ENCODE measurements around the gene RPL37. TPM values are rescaled to one million over a fixed set of nuclear protein-coding genes. Genes with fewer than 3 reads are reported as not detected.
"Not testable (repeated sequence)": the region's sequence is repeated elsewhere in the genome, so short reads cannot be mapped to it uniquely, and the experiment has no call there.

The RPL37 gene
- total and polyA plus RNA-seq, 2 donors (not counting 1 experiment from before 2014, with no cell fraction given): 881 to 2,414 TPM

- H3K4me1 ChIP-seq (ENCODE audit: control insufficient read depth, extremely low read depth, insufficient read depth, low read length): peaks cover 4% of the 10 kb centered on the region
- H4K20me1 ChIP-seq (ENCODE audit: control insufficient read depth, extremely low read depth, insufficient read depth, low read length): no peaks in the 10 kb centered on the region
- no peaks in the 10 kb centered on the region for H3K36me3 ChIP-seq (ENCODE audit: control insufficient read depth, insufficient read depth, low read length)
- peak; percentile 82 to 86 for DNase-seq (ENCODE audit: low read depth in 2 of 2)
- H3K4me2 ChIP-seq (ENCODE audit: extremely low read depth, insufficient read depth, low read length): peak within 1 kb of the TSS; percentile 93
- peak within 1 kb of the TSS; percentile 93 to 98 (median 96) for H3K4me3 ChIP-seq (replicated peaks in 1 of 4; ENCODE audit: control extremely low read depth in 1 of 4, insufficient read depth in 1 of 4, low read depth in 3 of 4, low read length in 4 of 4)
- no peaks in the 10 kb centered on the region for H3K9me3 ChIP-seq (ENCODE audit: control insufficient read depth, insufficient read depth, low read depth, low read length)
- TF ChIP-seq EZH2 (IDR thresholded peaks at IDR 0.05; ENCODE audit: low read length, missing control alignments) (no peak), CTCF (conservative IDR thresholded peaks at IDR 0.05 in 1 of 2, IDR thresholded peaks at IDR 0.05 in 1 of 2; ENCODE audit: low read depth in 1 of 2, low read length in 2 of 2) (peak; percentile 38 to 45)
- H2AFZ ChIP-seq (ENCODE audit: low read length): peak within 1 kb of the TSS; percentile 100
- H3K79me2 ChIP-seq (ENCODE audit: control insufficient read depth, insufficient read depth, low read length): peaks cover 46% of the 10 kb centered on the region
- peak within 1 kb of the TSS; percentile 97 for H3K9ac ChIP-seq (ENCODE audit: insufficient read depth, low read length)
- peak within 1 kb of the TSS; percentile 95 for H3K27ac ChIP-seq (ENCODE audit: insufficient read depth, low read length)
- no peaks in the 10 kb centered on the region for H3K27me3 ChIP-seq (ENCODE audit: control insufficient read depth, insufficient read depth, low read length)
These were observed 36.8 kb downstream of the RPL37 start, which contains the start of gene PRKAA1 for GRCh38 chr5:40798012-40798800. PRKAA1 (minus strand) TSS chr5:40798374; CDS start chr5:40798189, 185 bp downstream.

GRCh38 chr5:40797273-40798011, 37.6 kb downstream of the RPL37 start:
- Histone ChIP-seq H3K27me3 (ENCODE audit: control insufficient read depth, insufficient read depth, low read length) (no peaks in the 10 kb centered on the region), H3K27ac (ENCODE audit: insufficient read depth, low read length) (peak overlapping the region; percentile 94), H3K79me2 (ENCODE audit: control insufficient read depth, insufficient read depth, low read length) (peaks cover 54% of the 10 kb centered on the region), H3K36me3 (ENCODE audit: control insufficient read depth, insufficient read depth, low read length) (no peaks in the 10 kb centered on the region), H3K4me1 (ENCODE audit: control insufficient read depth, extremely low read depth, insufficient read depth, low read length) (peaks cover 4% of the 10 kb centered on the region), H4K20me1 (ENCODE audit: control insufficient read depth, extremely low read depth, insufficient read depth, low read length) (no peaks in the 10 kb centered on the region), H3K4me3 (replicated peaks in 1 of 4; ENCODE audit: control extremely low read depth in 1 of 4, insufficient read depth in 1 of 4, low read depth in 3 of 4, low read length in 4 of 4) (peak overlapping the region; percentile 58 to 95 (median 78)), H3K9me3 (ENCODE audit: control insufficient read depth, insufficient read depth, low read depth, low read length) (no peaks in the 10 kb centered on the region), H2AFZ (ENCODE audit: low read length) (peak overlapping the region; percentile 96), H3K4me2 (ENCODE audit: extremely low read depth, insufficient read depth, low read length) (peak overlapping the region; percentile 93), H3K9ac (ENCODE audit: insufficient read depth, low read length) (peak overlapping the region; percentile 97)
- DNase-seq (ENCODE audit: low read depth in 2 of 2): peak; percentile 73 to 75
- no peak for TF ChIP-seq EZH2 (IDR thresholded peaks at IDR 0.05; ENCODE audit: low read length, missing control alignments)

GRCh38 chr5:40796487-40796889, 38.5 kb downstream of the RPL37 start:
- Histone ChIP-seq H3K27me3 (ENCODE audit: control insufficient read depth, insufficient read depth, low read length) (no peaks in the 10 kb centered on the region), H2AFZ (ENCODE audit: low read length) (no peak overlapping the region), H3K4me2 (ENCODE audit: extremely low read depth, insufficient read depth, low read length) (peak overlapping the region; percentile 93), H3K4me3 (replicated peaks in 1 of 4; ENCODE audit: control extremely low read depth in 1 of 4, insufficient read depth in 1 of 4, low read depth in 3 of 4, low read length in 4 of 4) (peak overlapping the region; percentile 58 to 95 (median 78)), H3K9me3 (ENCODE audit: control insufficient read depth, insufficient read depth, low read depth, low read length) (no peaks in the 10 kb centered on the region), H3K27ac (ENCODE audit: insufficient read depth, low read length) (peak overlapping the region; percentile 7), H3K79me2 (ENCODE audit: control insufficient read depth, insufficient read depth, low read length) (peaks cover 63% of the 10 kb centered on the region), H4K20me1 (ENCODE audit: control insufficient read depth, extremely low read depth, insufficient read depth, low read length) (no peaks in the 10 kb centered on the region), H3K36me3 (ENCODE audit: control insufficient read depth, insufficient read depth, low read length) (no peaks in the 10 kb centered on the region), H3K4me1 (ENCODE audit: control insufficient read depth, extremely low read depth, insufficient read depth, low read length) (peaks cover 4% of the 10 kb centered on the region), H3K9ac (ENCODE audit: insufficient read depth, low read length) (no peak overlapping the region)
- no peak for TF ChIP-seq EZH2 (IDR thresholded peaks at IDR 0.05; ENCODE audit: low read length, missing control alignments)
- peak; percentile 44 to 90 for DNase-seq (ENCODE audit: low read depth in 2 of 2)

GRCh38 chr5:40794877-40795276, 40.1 kb downstream of the RPL37 start:
- H2AFZ ChIP-seq (ENCODE audit: low read length); H3K9me3 ChIP-seq (ENCODE audit: control insufficient read depth, insufficient read depth, low read depth, low read length); H3K9ac ChIP-seq (ENCODE audit: insufficient read depth, low read length); DNase-seq (ENCODE audit: low read depth in 2 of 2); H3K27me3 ChIP-seq (ENCODE audit: control insufficient read depth, insufficient read depth, low read length); H3K27ac ChIP-seq (ENCODE audit: insufficient read depth, low read length); H3K4me2 ChIP-seq (ENCODE audit: extremely low read depth, insufficient read depth, low read length); H3K36me3 ChIP-seq (ENCODE audit: control insufficient read depth, insufficient read depth, low read length); H3K4me1 ChIP-seq (ENCODE audit: control insufficient read depth, extremely low read depth, insufficient read depth, low read length); H3K4me3 ChIP-seq (replicated peaks in 1 of 4; ENCODE audit: control extremely low read depth in 1 of 4, insufficient read depth in 1 of 4, low read depth in 3 of 4, low read length in 4 of 4); H4K20me1 ChIP-seq (ENCODE audit: control insufficient read depth, extremely low read depth, insufficient read depth, low read length): not testable (repeated sequence)
- H3K79me2 ChIP-seq (ENCODE audit: control insufficient read depth, insufficient read depth, low read length): peaks cover 79% of the 10 kb centered on the region

GRCh38 chr5:40794340-40794739, 40.7 kb downstream of the RPL37 start:
- not testable (repeated sequence) for H3K27ac ChIP-seq (ENCODE audit: insufficient read depth, low read length); H4K20me1 ChIP-seq (ENCODE audit: control insufficient read depth, extremely low read depth, insufficient read depth, low read length); H3K4me2 ChIP-seq (ENCODE audit: extremely low read depth, insufficient read depth, low read length); H3K4me1 ChIP-seq (ENCODE audit: control insufficient read depth, extremely low read depth, insufficient read depth, low read length); H3K9ac ChIP-seq (ENCODE audit: insufficient read depth, low read length); H3K36me3 ChIP-seq (ENCODE audit: control insufficient read depth, insufficient read depth, low read length); DNase-seq (ENCODE audit: low read depth in 2 of 2); H3K27me3 ChIP-seq (ENCODE audit: control insufficient read depth, insufficient read depth, low read length); H3K4me3 ChIP-seq (replicated peaks in 1 of 4; ENCODE audit: control extremely low read depth in 1 of 4, insufficient read depth in 1 of 4, low read depth in 3 of 4, low read length in 4 of 4); H3K9me3 ChIP-seq (ENCODE audit: control insufficient read depth, insufficient read depth, low read depth, low read length); H2AFZ ChIP-seq (ENCODE audit: low read length)
- H3K79me2 ChIP-seq (ENCODE audit: control insufficient read depth, insufficient read depth, low read length): peaks cover 84% of the 10 kb centered on the region
